HepG2 (cell line): ENCODE measurements around the gene STMN3.

Experiments
- BHLHE40 ChIP-seq: IDR thresholded peaks from 2 replicates; pipeline ENCODE4 v1.6.1; 2011; ENCODE audit warnings: low read length, improper control_type of control experiment
- MEF2D ChIP-seq: sonication (generic); formaldehyde crosslinking; IDR thresholded peaks from 2 replicates; pipeline ENCODE4 v1.5.1; 2020; ENCODE audit warnings: mild to moderate bottlenecking, missing genetic modification reagents
- MYNN ChIP-seq: sonication (generic); formaldehyde crosslinking; IDR thresholded peaks from 2 replicates; pipeline ENCODE4 v1.4.0; 2020; ENCODE audit warnings: mild to moderate bottlenecking, low read depth, missing genetic modification reagents
- ZNF546 ChIP-seq: sonication (generic); formaldehyde crosslinking; conservative IDR thresholded peaks from 2 replicates; pipeline ENCODE4 v1.8.1; 2023; ENCODE audit warnings: mild to moderate bottlenecking, missing genetic modification reagents
- TF ChIP-seq, protein P1 (sequence below): sonication (generic); formaldehyde crosslinking; IDR thresholded peaks from 2 replicates; pipeline ENCODE4 v1.5.0; 2020; ENCODE audit warnings: mild to moderate bottlenecking, missing genetic modification reagents, moderate library complexity

DNA sequence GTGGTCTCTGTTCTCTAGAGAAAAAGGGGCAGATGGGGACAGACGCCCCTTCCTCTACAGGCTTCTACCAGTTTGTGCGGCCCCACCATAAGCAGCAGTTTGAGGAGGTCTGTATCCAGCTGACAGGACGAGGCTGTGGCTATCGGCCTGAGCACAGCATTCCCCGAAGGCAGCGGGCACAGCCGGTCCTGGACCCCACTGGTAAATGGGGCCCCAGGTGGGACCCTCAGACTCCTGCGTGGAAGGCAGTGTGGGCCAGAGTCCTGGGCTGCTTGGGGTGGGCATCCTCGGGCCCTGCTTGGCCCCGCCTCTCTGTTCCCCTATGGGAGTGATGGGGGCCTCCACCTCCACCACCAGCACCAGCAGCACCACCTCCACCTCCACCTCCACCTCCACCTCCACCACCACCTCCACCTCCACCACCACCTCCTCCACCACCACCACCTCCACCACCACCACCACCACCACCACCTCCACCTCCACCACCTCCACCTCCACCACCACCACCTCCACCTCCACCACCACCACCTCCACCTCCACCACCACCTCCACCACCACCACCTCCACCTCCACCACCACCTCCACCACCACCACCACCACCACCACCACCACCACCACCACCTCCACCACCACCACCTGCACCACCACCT, 40.0 kb upstream of the STMN3 start:
- no peak for TF ChIP-seq MYNN (CRISPR knock-in tag)
- TF ChIP-seq, protein P1, sequence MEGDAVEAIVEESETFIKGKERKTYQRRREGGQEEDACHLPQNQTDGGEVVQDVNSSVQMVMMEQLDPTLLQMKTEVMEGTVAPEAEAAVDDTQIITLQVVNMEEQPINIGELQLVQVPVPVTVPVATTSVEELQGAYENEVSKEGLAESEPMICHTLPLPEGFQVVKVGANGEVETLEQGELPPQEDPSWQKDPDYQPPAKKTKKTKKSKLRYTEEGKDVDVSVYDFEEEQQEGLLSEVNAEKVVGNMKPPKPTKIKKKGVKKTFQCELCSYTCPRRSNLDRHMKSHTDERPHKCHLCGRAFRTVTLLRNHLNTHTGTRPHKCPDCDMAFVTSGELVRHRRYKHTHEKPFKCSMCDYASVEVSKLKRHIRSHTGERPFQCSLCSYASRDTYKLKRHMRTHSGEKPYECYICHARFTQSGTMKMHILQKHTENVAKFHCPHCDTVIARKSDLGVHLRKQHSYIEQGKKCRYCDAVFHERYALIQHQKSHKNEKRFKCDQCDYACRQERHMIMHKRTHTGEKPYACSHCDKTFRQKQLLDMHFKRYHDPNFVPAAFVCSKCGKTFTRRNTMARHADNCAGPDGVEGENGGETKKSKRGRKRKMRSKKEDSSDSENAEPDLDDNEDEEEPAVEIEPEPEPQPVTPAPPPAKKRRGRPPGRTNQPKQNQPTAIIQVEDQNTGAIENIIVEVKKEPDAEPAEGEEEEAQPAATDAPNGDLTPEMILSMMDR (CRISPR knock-in tag): no peak
- TF ChIP-seq BHLHE40: no peak
- TF ChIP-seq ZNF546 (CRISPR knock-in tag): no peak
- no peak for TF ChIP-seq MEF2D
